Osteoblast (primary cell): Measurements from ENCODE around the gene TOP1. TPM values are rescaled to one million over a fixed set of nuclear protein-coding genes. Genes with fewer than 3 reads are reported as not detected.

ENCODE experiments used
- DNase-seq: peaks from one replicate; pipeline ENCODE4 v3.0.0; 2011; ENCODE audit warnings: low spot score, mixed read lengths; ENCODE audit not compliant: insufficient read length; ENCODE audit errors: missing footprints
- H2AFZ ChIP-seq: 2 replicates; pipeline ENCODE4 v1.6.0; 2011; ENCODE audit warnings: mild to moderate bottlenecking, low read length
- H3K27ac ChIP-seq: 2 replicates; pipeline ENCODE4 v1.5.1; 2011; ENCODE audit warnings: mild to moderate bottlenecking, low read depth, low read length, moderate library complexity
- H3K27me3 ChIP-seq: 2 replicates; pipeline ENCODE4 v1.6.0; 2012; ENCODE audit warnings: mild to moderate bottlenecking, control low read depth, inconsistent platforms, low read length, moderate library complexity; ENCODE audit not compliant: insufficient read depth
- H3K36me3 ChIP-seq: 2 replicates; pipeline ENCODE4 v1.5.1; 2011; ENCODE audit warnings: mild to moderate bottlenecking, low read length, control low read depth, moderate library complexity; ENCODE audit not compliant: insufficient read depth
- H3K4me1 ChIP-seq: 2 replicates; pipeline ENCODE4 v1.5.1; 2011; ENCODE audit warnings: mild to moderate bottlenecking, low read length, control low read depth, moderate library complexity; ENCODE audit not compliant: insufficient read depth
- H3K4me2 ChIP-seq: 2 replicates; pipeline ENCODE4 v1.6.0; 2011; ENCODE audit warnings: mild to moderate bottlenecking, low read length; ENCODE audit not compliant: insufficient read depth
- H3K4me3 ChIP-seq: fragments of 200-600 bp; sonication (generic); 3 replicates; pipeline ENCODE4 v1.5.1; 2012; ENCODE audit warnings: mild to moderate bottlenecking, low read length, inconsistent platforms; ENCODE audit not compliant: insufficient read depth
- H3K79me2 ChIP-seq: 2 replicates; pipeline ENCODE4 v1.6.0; 2012; ENCODE audit warnings: mild to moderate bottlenecking, low read length, control low read depth, inconsistent platforms; ENCODE audit not compliant: insufficient read depth
- H3K9me3 ChIP-seq: 2 replicates; pipeline ENCODE4 v1.5.1; 2011; ENCODE audit warnings: low read depth, low read length, control low read depth
- H4K20me1 ChIP-seq: 2 replicates; pipeline ENCODE4 v1.6.0; 2012; ENCODE audit warnings: mild to moderate bottlenecking, low read length, control low read depth; ENCODE audit not compliant: insufficient read depth
- CTCF ChIP-seq: IDR thresholded peaks from 2 replicates; pipeline ENCODE4 v1.5.1; 2011; ENCODE audit warnings: mild to moderate bottlenecking, low read depth, low read length, moderate library complexity; ENCODE audit errors: extremely low read depth
- total RNA-seq: library from RNA; depleted of rRNA; stranded (reverse); fragments of >200 nt; gene quantifications from 2 replicates; pipeline ENCODE4 v1.2.3, GENCODE V29; 2012

TOP1 gene
- total RNA-seq, 1 donor = 10.5 TPM

DNA sequence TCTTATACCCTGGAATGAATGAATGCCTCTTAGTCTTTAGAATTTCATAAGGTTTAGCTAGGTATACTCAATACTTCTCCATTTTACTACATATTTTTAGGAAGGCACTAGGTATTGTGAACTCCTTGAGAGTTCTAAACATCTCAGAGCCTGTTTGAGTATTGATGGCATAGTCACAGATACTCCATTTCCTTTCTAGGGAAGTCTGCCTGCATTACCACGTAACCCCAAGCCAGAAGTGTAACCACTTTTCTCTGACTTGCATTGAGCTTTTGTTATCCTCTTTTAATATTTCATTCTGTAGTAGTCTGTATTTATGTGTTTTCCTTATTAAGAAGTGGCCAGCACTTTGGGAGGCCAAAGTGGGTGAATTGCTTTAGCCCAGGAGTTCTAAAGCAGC lies 12.2 kb downstream of the TOP1 start:
- H3K9me3 ChIP-seq = no peaks in the 10 kb centered on the region
- no peak for DNase-seq
- no peak overlapping the region for H2AFZ ChIP-seq
- H4K20me1 ChIP-seq = peaks cover 42% of the 10 kb centered on the region
- no peak for TF ChIP-seq CTCF
- no peak overlapping the region for H3K27ac ChIP-seq
- H3K36me3 ChIP-seq = no peaks in the 10 kb centered on the region
- H3K4me2 ChIP-seq = no peak overlapping the region
- no peak overlapping the region for H3K4me3 ChIP-seq
- peaks cover 3% of the 10 kb centered on the region for H3K4me1 ChIP-seq
- peaks cover 97% of the 10 kb centered on the region for H3K79me2 ChIP-seq
- H3K27me3 ChIP-seq = no peaks in the 10 kb centered on the region

GRCh38 chr20:41041693-41042092 lies 13.1 kb downstream of the TOP1 start:
- H3K27ac ChIP-seq = no peak overlapping the region
- no peak overlapping the region for H2AFZ ChIP-seq
- peaks cover 46% of the 10 kb centered on the region for H4K20me1 ChIP-seq
- peaks cover 7% of the 10 kb centered on the region for H3K4me1 ChIP-seq
- no peaks in the 10 kb centered on the region for H3K36me3 ChIP-seq
- peaks cover 97% of the 10 kb centered on the region for H3K79me2 ChIP-seq
- no peaks in the 10 kb centered on the region for H3K27me3 ChIP-seq
- no peak overlapping the region for H3K4me2 ChIP-seq
- H3K9me3 ChIP-seq = no peaks in the 10 kb centered on the region
- no peak for DNase-seq
- TF ChIP-seq CTCF = no peak
- H3K4me3 ChIP-seq = no peak overlapping the region

GRCh38 chr20:41044409-41045062 lies 15.9 kb downstream of the TOP1 start:
- H3K4me2 ChIP-seq = no peak overlapping the region
- no peaks in the 10 kb centered on the region for H3K36me3 ChIP-seq
- no peaks in the 10 kb centered on the region for H3K27me3 ChIP-seq
- H4K20me1 ChIP-seq = peaks cover 68% of the 10 kb centered on the region
- H3K27ac ChIP-seq = no peak overlapping the region
- no peak for DNase-seq
- no peak overlapping the region for H2AFZ ChIP-seq
- H3K4me1 ChIP-seq = peaks cover 31% of the 10 kb centered on the region
- H3K4me3 ChIP-seq = no peak overlapping the region
- peaks cover 97% of the 10 kb centered on the region for H3K79me2 ChIP-seq
- H3K9me3 ChIP-seq = no peaks in the 10 kb centered on the region
- no peak for TF ChIP-seq CTCF

GRCh38 chr20:41045671-41046070 lies 17.0 kb downstream of the TOP1 start:
- H2AFZ ChIP-seq = no peak overlapping the region
- no peaks in the 10 kb centered on the region for H3K36me3 ChIP-seq
- no peak for TF ChIP-seq CTCF
- peaks cover 68% of the 10 kb centered on the region for H4K20me1 ChIP-seq
- H3K79me2 ChIP-seq = peaks cover 98% of the 10 kb centered on the region
- H3K4me1 ChIP-seq = peaks cover 43% of the 10 kb centered on the region
- no peak overlapping the region for H3K27ac ChIP-seq
- H3K4me2 ChIP-seq = no peak overlapping the region
- peak; percentile 14 for DNase-seq
- no peaks in the 10 kb centered on the region for H3K9me3 ChIP-seq
- H3K4me3 ChIP-seq = no peak overlapping the region
- no peaks in the 10 kb centered on the region for H3K27me3 ChIP-seq
